ENCODE data around the gene PLCB3. TPM values are rescaled to one million over a fixed set of nuclear protein-coding genes. Genes with fewer than 3 reads are reported as not detected.

Gene PLCB3
- total RNA-seq, 1 experiment from 2014 or later: 45.3 TPM

DNA sequence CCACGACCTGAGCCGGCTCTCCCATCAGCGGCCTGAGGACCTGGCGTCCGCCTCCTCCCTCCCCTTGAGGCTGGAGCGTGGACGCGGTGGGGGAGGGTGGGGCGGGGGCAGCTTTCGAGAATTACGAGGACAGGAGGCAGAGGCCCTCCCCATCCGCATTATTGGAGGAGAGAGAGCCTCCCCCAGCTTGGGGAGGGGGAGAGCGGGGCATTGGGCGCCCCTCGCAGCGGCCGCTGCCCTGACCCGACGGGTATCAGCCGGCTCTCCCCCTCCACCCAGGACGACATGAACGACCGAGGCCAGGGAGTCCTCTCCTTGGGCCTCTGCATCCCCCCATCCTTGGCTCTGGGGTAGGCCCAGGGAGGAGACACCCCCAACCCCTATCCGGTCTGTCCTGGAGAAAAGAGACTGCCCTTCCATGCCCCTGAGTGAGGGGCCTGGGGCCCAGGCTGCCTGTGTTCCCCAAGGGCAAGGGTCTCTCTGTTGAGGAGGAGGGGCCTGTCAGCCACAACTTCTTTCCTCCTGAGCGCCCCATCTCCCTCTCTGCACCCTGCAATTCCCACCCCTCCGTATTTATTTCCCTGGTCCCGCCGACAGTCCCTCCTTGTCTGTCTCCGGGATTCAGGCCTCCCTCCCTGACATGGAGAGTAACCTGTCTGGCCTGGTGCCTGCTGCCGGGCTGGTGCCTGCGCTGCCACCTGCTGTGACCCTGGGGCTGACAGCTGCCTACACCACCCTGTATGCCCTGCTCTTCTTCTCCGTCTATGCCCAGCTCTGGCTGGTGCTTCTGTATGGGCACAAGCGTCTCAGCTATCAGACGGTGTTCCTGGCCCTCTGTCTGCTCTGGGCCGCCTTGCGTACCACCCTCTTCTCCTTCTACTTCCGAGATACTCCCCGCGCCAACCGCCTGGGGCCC is 34.8 kb downstream of the PLCB3 start:
- Histone ChIP-seq H3K27ac (ENCODE audit: low read depth, low read length, poor library complexity, severe bottlenecking) (peak overlapping the region; percentile 73), H3K36me3 (ENCODE audit: insufficient read depth, low read length, poor library complexity, severe bottlenecking) (peaks cover 6% of the 10 kb centered on the region), H3K9me3 (ENCODE audit: low read depth, low read length, poor library complexity, severe bottlenecking) (no peaks in the 10 kb centered on the region), H3K27me3 (replicated peaks; ENCODE audit: insufficient read depth, low read depth, low read length, poor library complexity) (peaks cover 11% of the 10 kb centered on the region), H3K4me3 (ENCODE audit: low read depth, low read length, poor library complexity, severe bottlenecking) (peak overlapping the region; percentile 87), H3K4me1 (ENCODE audit: insufficient read depth, low read length, poor library complexity, severe bottlenecking) (peaks cover 13% of the 10 kb centered on the region)
- intact Hi-C loops (cut with micrococcal nuclease; ENCODE audit: unreplicated experiment): loop anchor here (2.0 kb wide), 1 partner anchor 15 kb away; no protein-coding TSS in a partner anchor
- no peak for DNase-seq (ENCODE audit: low spot score)
- CTCF ChIA-PET: interaction anchor here (0.7 kb wide), 2 partner anchors 22 to 64 kb away, joined by 5 to 8 read pairs; no protein-coding TSS in a partner anchor
- POLR2A ChIA-PET (ENCODE audit: low non-redundant PET): no interaction called here
- BruUV-seq (replicated peaks): no TSS peak
- TF ChIP-seq CTCF (conservative IDR thresholded peaks at IDR 0.05; ENCODE audit: low read depth, low read length) (no peak), EZH2 (IDR thresholded peaks at IDR 0.05; ENCODE audit: borderline replicate concordance, low read depth, low read length, poor library complexity, severe bottlenecking) (no peak)

DNA sequence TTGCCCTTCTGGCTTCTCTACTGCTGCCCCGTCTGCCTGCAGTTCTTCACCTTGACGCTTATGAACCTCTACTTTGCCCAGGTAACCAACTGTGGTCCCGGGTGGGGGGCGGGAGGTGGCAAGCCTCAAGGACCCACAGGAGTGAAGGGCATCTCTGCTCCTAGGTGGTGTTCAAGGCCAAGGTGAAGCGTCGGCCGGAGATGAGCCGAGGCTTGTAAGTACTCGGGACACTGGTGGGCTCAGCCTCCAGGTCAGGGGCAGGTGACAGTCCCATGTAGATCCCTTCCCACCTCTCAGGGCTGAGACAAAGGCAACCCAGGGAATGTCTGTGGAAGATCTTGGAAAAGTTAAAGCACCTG is 35.5 kb downstream of the PLCB3 start:
- CTCF ChIA-PET: interaction anchor here (0.9 kb wide), 1 partner anchor 14 kb away, joined by 4 read pairs; no protein-coding TSS in a partner anchor
- Histone ChIP-seq H3K27me3 (replicated peaks; ENCODE audit: insufficient read depth, low read depth, low read length, poor library complexity) (peaks cover 18% of the 10 kb centered on the region), H3K27ac (ENCODE audit: low read depth, low read length, poor library complexity, severe bottlenecking) (no peak overlapping the region), H3K36me3 (ENCODE audit: insufficient read depth, low read length, poor library complexity, severe bottlenecking) (peaks cover 6% of the 10 kb centered on the region), H3K4me3 (ENCODE audit: low read depth, low read length, poor library complexity, severe bottlenecking) (peak overlapping the region; percentile 87), H3K4me1 (ENCODE audit: insufficient read depth, low read length, poor library complexity, severe bottlenecking) (peaks cover 16% of the 10 kb centered on the region), H3K9me3 (ENCODE audit: low read depth, low read length, poor library complexity, severe bottlenecking) (no peaks in the 10 kb centered on the region)
- DNase-seq (ENCODE audit: low spot score): no peak
- TF ChIP-seq CTCF (conservative IDR thresholded peaks at IDR 0.05; ENCODE audit: low read depth, low read length) (no peak), EZH2 (IDR thresholded peaks at IDR 0.05; ENCODE audit: borderline replicate concordance, low read depth, low read length, poor library complexity, severe bottlenecking) (no peak)
- intact Hi-C loops (cut with micrococcal nuclease; ENCODE audit: unreplicated experiment): no loop called here
- POLR2A ChIA-PET (ENCODE audit: low non-redundant PET): no interaction called here
- BruUV-seq (replicated peaks): no TSS peak

DNA sequence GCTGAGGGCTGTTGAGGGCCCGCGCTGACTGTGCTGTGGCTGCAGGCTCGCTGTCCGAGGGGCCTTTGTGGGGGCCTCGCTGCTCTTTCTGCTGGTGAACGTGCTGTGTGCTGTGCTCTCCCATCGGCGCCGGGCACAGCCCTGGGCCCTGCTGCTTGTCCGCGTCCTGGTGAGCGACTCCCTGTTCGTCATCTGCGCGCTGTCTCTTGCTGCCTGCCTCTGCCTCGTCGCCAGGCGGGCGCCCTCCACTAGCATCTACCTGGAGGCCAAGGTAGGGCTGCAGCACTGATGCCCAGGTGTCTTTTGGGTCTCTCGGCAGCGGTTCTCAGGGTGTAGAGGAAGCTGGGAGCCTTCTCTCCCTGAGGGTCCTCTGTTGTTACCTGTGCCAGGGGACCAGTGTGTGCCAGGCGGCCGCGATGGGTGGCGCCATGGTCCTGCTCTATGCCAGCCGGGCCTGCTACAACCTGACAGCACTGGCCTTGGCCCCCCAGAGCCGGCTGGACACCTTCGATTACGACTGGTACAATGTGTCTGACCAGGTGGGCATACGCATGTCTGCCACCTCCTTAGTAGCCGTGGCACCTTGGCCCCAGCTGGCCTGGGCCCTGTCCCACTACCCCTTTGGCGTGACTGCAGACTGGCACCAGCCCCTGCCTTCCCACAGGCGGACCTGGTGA is 36.5 kb downstream of the PLCB3 start:
- Histone ChIP-seq H3K4me3 (ENCODE audit: low read depth, low read length, poor library complexity, severe bottlenecking) (no peak overlapping the region), H3K4me1 (ENCODE audit: insufficient read depth, low read length, poor library complexity, severe bottlenecking) (peaks cover 21% of the 10 kb centered on the region), H3K27me3 (replicated peaks; ENCODE audit: insufficient read depth, low read depth, low read length, poor library complexity) (peaks cover 28% of the 10 kb centered on the region), H3K36me3 (ENCODE audit: insufficient read depth, low read length, poor library complexity, severe bottlenecking) (no peaks in the 10 kb centered on the region), H3K27ac (ENCODE audit: low read depth, low read length, poor library complexity, severe bottlenecking) (no peak overlapping the region), H3K9me3 (ENCODE audit: low read depth, low read length, poor library complexity, severe bottlenecking) (no peaks in the 10 kb centered on the region)
- TF ChIP-seq EZH2 (IDR thresholded peaks at IDR 0.05; ENCODE audit: borderline replicate concordance, low read depth, low read length, poor library complexity, severe bottlenecking) (no peak), CTCF (conservative IDR thresholded peaks at IDR 0.05; ENCODE audit: low read depth, low read length) (no peak)
- no TSS peak for BruUV-seq (replicated peaks)
- ChIA-PET POLR2A (ENCODE audit: low non-redundant PET) (interaction anchor here (0.7 kb wide), 1 partner anchor 77 kb away, joined by 4 read pairs; no protein-coding TSS in a partner anchor), CTCF (interaction anchor here (0.9 kb wide), 1 partner anchor 13 kb away, joined by 4 read pairs; no protein-coding TSS in a partner anchor)
- intact Hi-C loops (cut with micrococcal nuclease; ENCODE audit: unreplicated experiment): no loop called here
- DNase-seq (ENCODE audit: low spot score): no peak
